Keratinocyte (primary cell): ENCODE data around the gene C6orf47. TPM values are rescaled to one million over a fixed set of nuclear protein-coding genes. Genes with fewer than 3 reads are reported as not detected.

Experiments used
- DNase-seq: peaks from one replicate; pipeline ENCODE4 v3.0.0-alpha.2; 2011; ENCODE audit warnings: low read depth, missing footprints, low spot score
- FAIRE-seq: peaks from 2 replicates; lab custom pipeline; 2011; peaks lifted over from hg19 to GRCh38; lab: Jason Lieb, UNC
- H2AFZ ChIP-seq: 2 replicates; pipeline ENCODE4 v1.6.0; 2012; ENCODE audit warnings: low read length, control low read depth, inconsistent platforms; ENCODE audit not compliant: control insufficient read depth
- H3K27ac ChIP-seq: 2 replicates; pipeline ENCODE4 v1.5.1; 2011; ENCODE audit warnings: low read length; ENCODE audit not compliant: control insufficient read depth, insufficient read depth
- H3K27me3 ChIP-seq: 3 replicates; pipeline ENCODE4 v1.6.0; 2011; ENCODE audit warnings: low read length; ENCODE audit not compliant: control insufficient read depth, insufficient read depth; ENCODE audit errors: extremely low read depth
- H3K36me3 ChIP-seq, 2 experiments: 2 replicates in 1 of 2; 3 replicates in 1 of 2; pipeline ENCODE4 v1.5.1; 2011; ENCODE audit warnings: low read length in 2 of 2, mild to moderate bottlenecking in 1 of 2; ENCODE audit not compliant: control insufficient read depth in 2 of 2, insufficient read depth in 2 of 2; ENCODE audit errors: extremely low read depth in 1 of 2
- H3K4me1 ChIP-seq: 3 replicates; pipeline ENCODE4 v1.5.1; 2011; ENCODE audit warnings: low read length; ENCODE audit not compliant: control insufficient read depth, insufficient read depth; ENCODE audit errors: extremely low read depth
- H3K4me2 ChIP-seq: 3 replicates; pipeline ENCODE4 v1.6.0; 2011; ENCODE audit warnings: low read depth, low read length; ENCODE audit not compliant: control insufficient read depth, insufficient read depth; ENCODE audit errors: extremely low read depth
- H3K4me3 ChIP-seq, 3 experiments: fragments of 200-600 bp in 1 of 3; sonication (generic) in 1 of 3; 2 replicates in 2 of 3; 3 replicates in 1 of 3; pipeline ENCODE4 v1.5.1; 2011 to 2016; ENCODE audit warnings: low read length in 3 of 3, mild to moderate bottlenecking in 3 of 3, control low read depth in 2 of 3, inconsistent platforms in 1 of 3, low read depth in 1 of 3, mixed read lengths in 1 of 3, mixed run types in 1 of 3, moderate library complexity in 1 of 3; ENCODE audit not compliant: control insufficient read depth in 2 of 3, insufficient read depth in 2 of 3; ENCODE audit errors: extremely low read depth in 1 of 3
- H3K79me2 ChIP-seq: 2 replicates; pipeline ENCODE4 v1.6.0; 2012; ENCODE audit warnings: low read length; ENCODE audit not compliant: control insufficient read depth, insufficient read depth
- H3K9ac ChIP-seq: 3 replicates; pipeline ENCODE4 v1.6.0; 2011; ENCODE audit warnings: low read length; ENCODE audit not compliant: control insufficient read depth, insufficient read depth; ENCODE audit errors: extremely low read depth
- H3K9me1 ChIP-seq: 3 replicates; pipeline ENCODE4 v1.6.0; 2011; ENCODE audit warnings: low read length; ENCODE audit not compliant: control insufficient read depth, insufficient read depth; ENCODE audit errors: extremely low read depth
- H3K9me3 ChIP-seq: 2 replicates; pipeline ENCODE4 v1.5.1; 2012; ENCODE audit warnings: low read depth, low read length; ENCODE audit not compliant: control insufficient read depth
- H4K20me1 ChIP-seq: 3 replicates; pipeline ENCODE4 v1.6.0; 2011; ENCODE audit warnings: low read length; ENCODE audit not compliant: control insufficient read depth, insufficient read depth; ENCODE audit errors: extremely low read depth
- CTCF ChIP-seq, 3 experiments: IDR thresholded peaks in 1 of 3; conservative IDR thresholded peaks in 1 of 3; optimal IDR thresholded peaks in 1 of 3; 2 replicates in 2 of 3; 3 replicates in 1 of 3; pipeline versions ENCODE3 to v1.5.1; 2011; ENCODE audit warnings: low read length in 3 of 3, mild to moderate bottlenecking in 3 of 3, moderate library complexity in 2 of 3, control low read depth in 1 of 3, inconsistent platforms in 1 of 3; ENCODE audit not compliant: insufficient read depth in 2 of 3; ENCODE audit errors: extremely low read depth in 1 of 3
- EZH2 ChIP-seq: IDR thresholded peaks from one replicate; pipeline ENCODE4 v1.6.1; 2012; ENCODE audit warnings: inconsistent platforms, mild to moderate bottlenecking, low read length, moderate library complexity
- dilution Hi-C: fragments of 300-500 bp; cut with MboI; formaldehyde crosslinking; loops from one replicate; pipeline ENCODE4 v1.7.0; 2020; ENCODE audit warnings: low sequenced_read_pairs; ENCODE audit not compliant: extremely low pct_ligation_motif_present
- polyA plus RNA-seq, 5 experiments: library from polyadenylated mRNA; depleted of rRNA in 3 of 5; stranded (reverse) in 3 of 5; stranded (forward) in 1 of 5; unstranded in 1 of 5; fragments of >200 nt; gene quantifications; 1 replicate in 1 of 5; 2 replicates in 3 of 5; 3 replicates in 1 of 5; pipeline versions ENCODE4 v1.2.1 to v1.2.3, GENCODE V29; 2011 to 2012; ENCODE audit warnings: missing spikeins in 2 of 5, low read depth in 1 of 5, low replicate concordance in 1 of 5

The C6orf47 gene
- polyA plus RNA-seq, 1 donor (not counting 4 experiments of a cell fraction or from before 2014, with no cell fraction given) = 7.9 TPM

DNA sequence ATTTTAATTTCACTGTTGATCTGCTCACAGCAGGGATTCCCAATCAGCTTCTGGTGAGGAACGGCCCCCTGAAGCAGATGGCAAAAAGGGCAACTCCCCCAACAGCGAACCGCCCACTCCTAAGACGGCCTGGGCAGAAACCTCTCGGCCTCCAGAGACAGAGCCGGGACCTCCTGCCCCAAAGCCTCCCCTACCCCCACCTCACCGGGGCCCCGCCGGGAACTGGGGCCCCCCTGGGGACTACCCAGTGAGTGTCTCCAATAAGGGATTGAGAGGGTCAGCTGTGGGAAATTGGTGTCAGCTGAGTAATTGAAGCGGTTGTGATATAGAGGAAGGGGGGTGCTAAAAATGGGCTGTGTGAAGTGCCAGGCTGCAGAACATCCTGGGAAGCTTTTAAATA, 33.6 kb downstream of the C6orf47 start:
- peaks cover 26% of the 10 kb centered on the region for H4K20me1 ChIP-seq
- peaks cover 70 to 88% of the 10 kb centered on the region in 2 experiments for H3K36me3 ChIP-seq
- no peaks in the 10 kb centered on the region for H3K9me3 ChIP-seq

GRCh38 chr6:31624070-31624469, 36.5 kb downstream of the C6orf47 start:
- Histone ChIP-seq H3K27me3 (no peaks in the 10 kb centered on the region), H3K4me1 (peaks cover 14% of the 10 kb centered on the region), H3K4me2 (no peak overlapping the region), H3K79me2 (peaks cover 72% of the 10 kb centered on the region), H3K27ac (no peak overlapping the region), H3K9me1 (peaks cover 2% of the 10 kb centered on the region), H3K4me3 (no peak overlapping the region), H3K9me3 (no peaks in the 10 kb centered on the region), H4K20me1 (peaks cover 29% of the 10 kb centered on the region), H2AFZ (no peak overlapping the region), H3K36me3 (peaks cover 50 to 64% of the 10 kb centered on the region in 2 experiments), H3K9ac (no peak overlapping the region)
- DNase-seq (no peak), FAIRE-seq (no peak)
- dilution Hi-C loops = no loop called here
- TF ChIP-seq CTCF (optimal IDR thresholded peaks at IDR 0.05 in 1 of 3, IDR thresholded peaks at IDR 0.05 in 1 of 3, conservative IDR thresholded peaks at IDR 0.05 in 1 of 3; ENCODE audit: extremely low read depth in 1 of 3, insufficient read depth in 2 of 3, low read length in 3 of 3) = no peak
- no peak for TF ChIP-seq EZH2

More for the DNA sequence above, 33.6 kb downstream of the C6orf47 start:
- FAIRE-seq = no peak
- Histone ChIP-seq H3K27ac (no peak overlapping the region), H3K4me1 (peaks cover 10% of the 10 kb centered on the region), H3K4me2 (no peak overlapping the region), H3K9ac (no peak overlapping the region), H3K4me3 (no peak overlapping the region), H2AFZ (no peak overlapping the region), H3K79me2 (peaks cover 77% of the 10 kb centered on the region), H3K27me3 (no peaks in the 10 kb centered on the region), H3K9me1 (peaks cover 2% of the 10 kb centered on the region)
- DNase-seq = no peak
- dilution Hi-C loops = no loop called here
- TF ChIP-seq CTCF (optimal IDR thresholded peaks at IDR 0.05 in 1 of 3, IDR thresholded peaks at IDR 0.05 in 1 of 3, conservative IDR thresholded peaks at IDR 0.05 in 1 of 3; ENCODE audit: extremely low read depth in 1 of 3, insufficient read depth in 2 of 3, low read length in 3 of 3) (no peak), EZH2 (no peak)
